Progenitor cell of endocrine pancreas (in vitro differentiated cells): ENCODE data around the gene SLC35A5. TPM values are rescaled to one million over a fixed set of nuclear protein-coding genes. Genes with fewer than 3 reads are reported as not detected.
A peak's percentile ranks its signal among the peaks of the same experiment; 100 is the strongest.

ENCODE experiments used
- DNase-seq: peaks from one replicate; pipeline ENCODE4 v3.0.0; 2021; ENCODE audit warnings: low spot score; ENCODE audit not compliant: unreplicated experiment
- H3K27ac Mint-ChIP-seq: 2 replicates; pipeline ENCODE4 v1.8.0; 2021; ENCODE audit warnings: mild to moderate bottlenecking, moderate library complexity, mixed read lengths
- H3K27me3 Mint-ChIP-seq: 2 replicates; pipeline ENCODE4 v1.8.0; 2021; ENCODE audit warnings: mixed read lengths
- H3K36me3 Mint-ChIP-seq: 2 replicates; pipeline ENCODE4 v1.8.0; 2022; ENCODE audit warnings: mixed read lengths; ENCODE audit not compliant: insufficient read depth
- H3K4me1 Mint-ChIP-seq: 2 replicates; pipeline ENCODE4 v1.8.0; 2021; ENCODE audit warnings: low read depth, mixed read lengths
- H3K4me3 Mint-ChIP-seq: 2 replicates; pipeline ENCODE4 v1.8.0; 2021; ENCODE audit warnings: low read depth, mild to moderate bottlenecking, moderate library complexity, mixed read lengths
- H3K9me3 Mint-ChIP-seq: 2 replicates; pipeline ENCODE4 v1.8.0; 2021; ENCODE audit warnings: low read depth, mixed read lengths
- CTCF ChIP-seq: fragments of 200-600 bp; sonication (generic); IDR thresholded peaks from one replicate; pipeline ENCODE4 v1.5.0; 2021; ENCODE audit warnings: antibody characterized with exemption, mild to moderate bottlenecking; ENCODE audit not compliant: unreplicated experiment
- total RNA-seq: library from RNA; stranded (reverse); gene quantifications from 2 replicates; pipeline ENCODE4 v1.2.1, GENCODE V29; 2021

The SLC35A5 gene
- total RNA-seq, 1 donor from 2014 or later, result 33.8 TPM

- no peak overlapping the region for H3K27ac Mint-ChIP-seq
- no peak for TF ChIP-seq CTCF
- H3K4me3 Mint-ChIP-seq, result no peak overlapping the region
- DNase-seq, result no peak
- H3K36me3 Mint-ChIP-seq, result peaks cover 2% of the 10 kb centered on the region
- H3K4me1 Mint-ChIP-seq, result peaks cover 4% of the 10 kb centered on the region
- no peaks in the 10 kb centered on the region for H3K27me3 Mint-ChIP-seq
- H3K9me3 Mint-ChIP-seq, result no peaks in the 10 kb centered on the region
These were observed 55.4 kb downstream of the SLC35A5 start for GRCh38 chr3:112617285-112617684.

- TF ChIP-seq CTCF, result no peak
- no peaks in the 10 kb centered on the region for H3K9me3 Mint-ChIP-seq
- no peaks in the 10 kb centered on the region for H3K27me3 Mint-ChIP-seq
- no peak overlapping the region for H3K4me3 Mint-ChIP-seq
- peaks cover 2% of the 10 kb centered on the region for H3K36me3 Mint-ChIP-seq
- H3K4me1 Mint-ChIP-seq, result peaks cover 8% of the 10 kb centered on the region
- no peak for DNase-seq
- no peak overlapping the region for H3K27ac Mint-ChIP-seq
These were observed 57.5 kb downstream of the SLC35A5 start for GRCh38 chr3:112619295-112619694.

GRCh38 chr3:112623213-112623612 lies 61.4 kb downstream of the SLC35A5 start:
- Mint-ChIP-seq H3K27me3 (no peaks in the 10 kb centered on the region), H3K27ac (no peak overlapping the region), H3K4me1 (peaks cover 21% of the 10 kb centered on the region), H3K9me3 (no peaks in the 10 kb centered on the region), H3K4me3 (no peak overlapping the region), H3K36me3 (no peaks in the 10 kb centered on the region)
- TF ChIP-seq CTCF, result no peak
- DNase-seq, result no peak

DNA sequence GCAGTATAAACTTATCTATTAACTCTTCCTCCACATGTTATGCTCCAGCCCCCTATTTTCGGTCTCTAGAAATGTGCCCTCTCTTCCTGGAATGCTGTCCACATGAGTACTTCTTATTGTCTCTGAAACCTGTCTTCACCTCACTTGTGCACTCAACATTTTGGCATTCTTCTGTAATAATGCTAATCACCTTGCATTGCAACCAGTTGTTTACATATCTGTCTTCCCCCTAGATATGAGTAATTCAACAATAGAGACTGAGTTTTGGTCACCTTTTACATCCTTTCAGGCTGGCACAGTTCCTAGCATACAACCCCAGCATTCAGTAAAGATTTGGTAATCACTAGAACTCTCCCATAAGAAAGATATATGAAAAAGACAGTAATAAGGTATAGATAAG lies 61.9 kb downstream of the SLC35A5 start:
- H3K27me3 Mint-ChIP-seq, result no peaks in the 10 kb centered on the region
- no peaks in the 10 kb centered on the region for H3K9me3 Mint-ChIP-seq
- H3K27ac Mint-ChIP-seq, result no peak overlapping the region
- H3K36me3 Mint-ChIP-seq, result no peaks in the 10 kb centered on the region
- no peak for DNase-seq
- TF ChIP-seq CTCF, result no peak
- no peak overlapping the region for H3K4me3 Mint-ChIP-seq
- peaks cover 21% of the 10 kb centered on the region for H3K4me1 Mint-ChIP-seq

DNA sequence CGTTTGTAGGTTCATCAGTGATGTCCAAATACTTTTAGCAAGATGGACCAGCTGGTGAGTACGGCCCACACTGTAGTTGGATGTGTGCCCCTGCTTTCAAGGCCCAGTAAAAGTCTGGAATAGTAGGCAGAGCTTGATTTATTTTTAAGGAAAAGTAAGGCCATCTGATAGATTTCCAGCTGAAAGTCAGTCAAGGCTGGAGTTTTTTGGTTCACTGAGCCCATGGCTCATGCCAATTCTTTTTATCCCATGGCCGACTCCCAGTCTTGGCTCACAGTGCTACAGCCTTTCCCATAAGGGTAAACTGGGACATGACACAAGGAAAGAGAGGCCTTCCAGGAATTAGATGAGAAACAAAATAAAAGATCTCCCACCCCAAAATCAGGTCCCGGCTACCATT lies 65.6 kb downstream of the SLC35A5 start:
- H3K27me3 Mint-ChIP-seq, result no peaks in the 10 kb centered on the region
- H3K27ac Mint-ChIP-seq, result peak overlapping the region; percentile 34
- peaks cover 21% of the 10 kb centered on the region for H3K4me1 Mint-ChIP-seq
- no peaks in the 10 kb centered on the region for H3K9me3 Mint-ChIP-seq
- no peak overlapping the region for H3K4me3 Mint-ChIP-seq
- TF ChIP-seq CTCF, result no peak
- H3K36me3 Mint-ChIP-seq, result no peaks in the 10 kb centered on the region
- DNase-seq, result no peak
